ENCODE data around the gene ANKRD40. TPM values are rescaled to one million over a fixed set of nuclear protein-coding genes. Genes with fewer than 3 reads are reported as not detected.

ANKRD40 gene
- total and polyA plus RNA-seq, 9 of the 15 experiments (the other 6 are each of a cell fraction or from before 2014, with no cell fraction given), result 9.0 to 28.9 (median 27.7) TPM

DNA sequence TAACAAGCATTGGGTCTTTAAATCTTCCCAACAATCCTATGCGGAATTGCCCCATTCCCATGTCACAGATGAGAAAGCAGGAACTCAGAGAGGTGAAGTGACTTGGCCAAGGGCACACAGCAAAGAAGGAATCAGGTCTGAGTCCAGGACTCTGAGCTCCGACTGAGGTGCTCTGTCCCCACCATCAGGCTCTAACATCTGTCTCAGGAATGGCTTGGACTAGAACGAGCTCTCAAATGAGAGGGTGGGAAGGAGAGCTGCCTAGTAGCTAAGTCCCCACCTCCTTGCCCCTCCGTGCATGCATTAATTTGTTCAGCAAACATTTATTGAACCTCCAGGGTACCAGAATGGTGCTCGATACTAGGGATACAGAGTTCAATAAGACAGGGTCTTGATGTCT, 46.4 kb downstream of the ANKRD40 start (continued):
- TF ChIP-seq, protein P1, sequence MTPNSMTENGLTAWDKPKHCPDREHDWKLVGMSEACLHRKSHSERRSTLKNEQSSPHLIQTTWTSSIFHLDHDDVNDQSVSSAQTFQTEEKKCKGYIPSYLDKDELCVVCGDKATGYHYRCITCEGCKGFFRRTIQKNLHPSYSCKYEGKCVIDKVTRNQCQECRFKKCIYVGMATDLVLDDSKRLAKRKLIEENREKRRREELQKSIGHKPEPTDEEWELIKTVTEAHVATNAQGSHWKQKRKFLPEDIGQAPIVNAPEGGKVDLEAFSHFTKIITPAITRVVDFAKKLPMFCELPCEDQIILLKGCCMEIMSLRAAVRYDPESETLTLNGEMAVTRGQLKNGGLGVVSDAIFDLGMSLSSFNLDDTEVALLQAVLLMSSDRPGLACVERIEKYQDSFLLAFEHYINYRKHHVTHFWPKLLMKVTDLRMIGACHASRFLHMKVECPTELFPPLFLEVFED (CRISPR knock-in tag; conservative IDR thresholded peaks at IDR 0.05), result no peak
- TF ChIP-seq NELFE (IDR thresholded peaks at IDR 0.05; ENCODE audit: insufficient read depth, insufficient read length), result no peak
- TF ChIP-seq, protein P2, sequence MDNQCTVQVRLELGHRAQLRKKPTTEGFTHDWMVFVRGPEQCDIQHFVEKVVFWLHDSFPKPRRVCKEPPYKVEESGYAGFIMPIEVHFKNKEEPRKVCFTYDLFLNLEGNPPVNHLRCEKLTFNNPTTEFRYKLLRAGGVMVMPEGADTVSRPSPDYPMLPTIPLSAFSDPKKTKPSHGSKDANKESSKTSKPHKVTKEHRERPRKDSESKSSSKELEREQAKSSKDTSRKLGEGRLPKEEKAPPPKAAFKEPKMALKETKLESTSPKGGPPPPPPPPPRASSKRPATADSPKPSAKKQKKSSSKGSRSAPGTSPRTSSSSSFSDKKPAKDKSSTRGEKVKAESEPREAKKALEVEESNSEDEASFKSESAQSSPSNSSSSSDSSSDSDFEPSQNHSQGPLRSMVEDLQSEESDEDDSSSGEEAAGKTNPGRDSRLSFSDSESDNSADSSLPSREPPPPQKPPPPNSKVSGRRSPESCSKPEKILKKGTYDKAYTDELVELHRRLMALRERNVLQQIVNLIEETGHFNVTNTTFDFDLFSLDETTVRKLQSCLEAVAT (IDR thresholded peaks at IDR 0.05), result no peak
- TF ChIP-seq, protein P3, sequence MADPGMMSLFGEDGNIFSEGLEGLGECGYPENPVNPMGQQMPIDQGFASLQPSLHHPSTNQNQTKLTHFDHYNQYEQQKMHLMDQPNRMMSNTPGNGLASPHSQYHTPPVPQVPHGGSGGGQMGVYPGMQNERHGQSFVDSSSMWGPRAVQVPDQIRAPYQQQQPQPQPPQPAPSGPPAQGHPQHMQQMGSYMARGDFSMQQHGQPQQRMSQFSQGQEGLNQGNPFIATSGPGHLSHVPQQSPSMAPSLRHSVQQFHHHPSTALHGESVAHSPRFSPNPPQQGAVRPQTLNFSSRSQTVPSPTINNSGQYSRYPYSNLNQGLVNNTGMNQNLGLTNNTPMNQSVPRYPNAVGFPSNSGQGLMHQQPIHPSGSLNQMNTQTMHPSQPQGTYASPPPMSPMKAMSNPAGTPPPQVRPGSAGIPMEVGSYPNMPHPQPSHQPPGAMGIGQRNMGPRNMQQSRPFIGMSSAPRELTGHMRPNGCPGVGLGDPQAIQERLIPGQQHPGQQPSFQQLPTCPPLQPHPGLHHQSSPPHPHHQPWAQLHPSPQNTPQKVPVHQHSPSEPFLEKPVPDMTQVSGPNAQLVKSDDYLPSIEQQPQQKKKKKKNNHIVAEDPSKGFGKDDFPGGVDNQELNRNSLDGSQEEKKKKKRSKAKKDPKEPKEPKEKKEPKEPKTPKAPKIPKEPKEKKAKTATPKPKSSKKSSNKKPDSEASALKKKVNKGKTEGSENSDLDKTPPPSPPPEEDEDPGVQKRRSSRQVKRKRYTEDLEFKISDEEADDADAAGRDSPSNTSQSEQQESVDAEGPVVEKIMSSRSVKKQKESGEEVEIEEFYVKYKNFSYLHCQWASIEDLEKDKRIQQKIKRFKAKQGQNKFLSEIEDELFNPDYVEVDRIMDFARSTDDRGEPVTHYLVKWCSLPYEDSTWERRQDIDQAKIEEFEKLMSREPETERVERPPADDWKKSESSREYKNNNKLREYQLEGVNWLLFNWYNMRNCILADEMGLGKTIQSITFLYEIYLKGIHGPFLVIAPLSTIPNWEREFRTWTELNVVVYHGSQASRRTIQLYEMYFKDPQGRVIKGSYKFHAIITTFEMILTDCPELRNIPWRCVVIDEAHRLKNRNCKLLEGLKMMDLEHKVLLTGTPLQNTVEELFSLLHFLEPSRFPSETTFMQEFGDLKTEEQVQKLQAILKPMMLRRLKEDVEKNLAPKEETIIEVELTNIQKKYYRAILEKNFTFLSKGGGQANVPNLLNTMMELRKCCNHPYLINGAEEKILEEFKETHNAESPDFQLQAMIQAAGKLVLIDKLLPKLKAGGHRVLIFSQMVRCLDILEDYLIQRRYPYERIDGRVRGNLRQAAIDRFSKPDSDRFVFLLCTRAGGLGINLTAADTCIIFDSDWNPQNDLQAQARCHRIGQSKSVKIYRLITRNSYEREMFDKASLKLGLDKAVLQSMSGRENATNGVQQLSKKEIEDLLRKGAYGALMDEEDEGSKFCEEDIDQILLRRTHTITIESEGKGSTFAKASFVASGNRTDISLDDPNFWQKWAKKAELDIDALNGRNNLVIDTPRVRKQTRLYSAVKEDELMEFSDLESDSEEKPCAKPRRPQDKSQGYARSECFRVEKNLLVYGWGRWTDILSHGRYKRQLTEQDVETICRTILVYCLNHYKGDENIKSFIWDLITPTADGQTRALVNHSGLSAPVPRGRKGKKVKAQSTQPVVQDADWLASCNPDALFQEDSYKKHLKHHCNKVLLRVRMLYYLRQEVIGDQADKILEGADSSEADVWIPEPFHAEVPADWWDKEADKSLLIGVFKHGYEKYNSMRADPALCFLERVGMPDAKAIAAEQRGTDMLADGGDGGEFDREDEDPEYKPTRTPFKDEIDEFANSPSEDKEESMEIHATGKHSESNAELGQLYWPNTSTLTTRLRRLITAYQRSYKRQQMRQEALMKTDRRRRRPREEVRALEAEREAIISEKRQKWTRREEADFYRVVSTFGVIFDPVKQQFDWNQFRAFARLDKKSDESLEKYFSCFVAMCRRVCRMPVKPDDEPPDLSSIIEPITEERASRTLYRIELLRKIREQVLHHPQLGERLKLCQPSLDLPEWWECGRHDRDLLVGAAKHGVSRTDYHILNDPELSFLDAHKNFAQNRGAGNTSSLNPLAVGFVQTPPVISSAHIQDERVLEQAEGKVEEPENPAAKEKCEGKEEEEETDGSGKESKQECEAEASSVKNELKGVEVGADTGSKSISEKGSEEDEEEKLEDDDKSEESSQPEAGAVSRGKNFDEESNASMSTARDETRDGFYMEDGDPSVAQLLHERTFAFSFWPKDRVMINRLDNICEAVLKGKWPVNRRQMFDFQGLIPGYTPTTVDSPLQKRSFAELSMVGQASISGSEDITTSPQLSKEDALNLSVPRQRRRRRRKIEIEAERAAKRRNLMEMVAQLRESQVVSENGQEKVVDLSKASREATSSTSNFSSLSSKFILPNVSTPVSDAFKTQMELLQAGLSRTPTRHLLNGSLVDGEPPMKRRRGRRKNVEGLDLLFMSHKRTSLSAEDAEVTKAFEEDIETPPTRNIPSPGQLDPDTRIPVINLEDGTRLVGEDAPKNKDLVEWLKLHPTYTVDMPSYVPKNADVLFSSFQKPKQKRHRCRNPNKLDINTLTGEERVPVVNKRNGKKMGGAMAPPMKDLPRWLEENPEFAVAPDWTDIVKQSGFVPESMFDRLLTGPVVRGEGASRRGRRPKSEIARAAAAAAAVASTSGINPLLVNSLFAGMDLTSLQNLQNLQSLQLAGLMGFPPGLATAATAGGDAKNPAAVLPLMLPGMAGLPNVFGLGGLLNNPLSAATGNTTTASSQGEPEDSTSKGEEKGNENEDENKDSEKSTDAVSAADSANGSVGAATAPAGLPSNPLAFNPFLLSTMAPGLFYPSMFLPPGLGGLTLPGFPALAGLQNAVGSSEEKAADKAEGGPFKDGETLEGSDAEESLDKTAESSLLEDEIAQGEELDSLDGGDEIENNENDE (IDR thresholded peaks at IDR 0.05; ENCODE audit: low read depth, low read length), result no peak
- TF ChIP-seq PHF20 (IDR thresholded peaks at IDR 0.05; ENCODE audit: partially characterized antibody), result peak; percentile 27
- no peak for TF ChIP-seq TAF9B (IDR thresholded peaks at IDR 0.05; ENCODE audit: partially characterized antibody)
- no peak for TF ChIP-seq BRF1 (IDR thresholded peaks at IDR 0.05; ENCODE audit: borderline replicate concordance, extremely low read depth, insufficient read length)
- TF ChIP-seq, protein P4, sequence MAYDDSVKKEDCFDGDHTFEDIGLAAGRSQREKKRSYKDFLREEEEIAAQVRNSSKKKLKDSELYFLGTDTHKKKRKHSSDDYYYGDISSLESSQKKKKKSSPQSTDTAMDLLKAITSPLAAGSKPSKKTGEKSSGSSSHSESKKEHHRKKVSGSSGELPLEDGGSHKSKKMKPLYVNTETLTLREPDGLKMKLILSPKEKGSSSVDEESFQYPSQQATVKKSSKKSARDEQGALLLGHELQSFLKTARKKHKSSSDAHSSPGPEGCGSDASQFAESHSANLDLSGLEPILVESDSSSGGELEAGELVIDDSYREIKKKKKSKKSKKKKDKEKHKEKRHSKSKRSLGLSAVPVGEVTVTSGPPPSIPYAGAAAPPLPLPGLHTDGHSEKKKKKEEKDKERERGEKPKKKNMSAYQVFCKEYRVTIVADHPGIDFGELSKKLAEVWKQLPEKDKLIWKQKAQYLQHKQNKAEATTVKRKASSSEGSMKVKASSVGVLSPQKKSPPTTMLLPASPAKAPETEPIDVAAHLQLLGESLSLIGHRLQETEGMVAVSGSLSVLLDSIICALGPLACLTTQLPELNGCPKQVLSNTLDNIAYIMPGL (CRISPR knock-in tag; IDR thresholded peaks at IDR 0.05), result no peak
- TF ChIP-seq, protein P5, sequence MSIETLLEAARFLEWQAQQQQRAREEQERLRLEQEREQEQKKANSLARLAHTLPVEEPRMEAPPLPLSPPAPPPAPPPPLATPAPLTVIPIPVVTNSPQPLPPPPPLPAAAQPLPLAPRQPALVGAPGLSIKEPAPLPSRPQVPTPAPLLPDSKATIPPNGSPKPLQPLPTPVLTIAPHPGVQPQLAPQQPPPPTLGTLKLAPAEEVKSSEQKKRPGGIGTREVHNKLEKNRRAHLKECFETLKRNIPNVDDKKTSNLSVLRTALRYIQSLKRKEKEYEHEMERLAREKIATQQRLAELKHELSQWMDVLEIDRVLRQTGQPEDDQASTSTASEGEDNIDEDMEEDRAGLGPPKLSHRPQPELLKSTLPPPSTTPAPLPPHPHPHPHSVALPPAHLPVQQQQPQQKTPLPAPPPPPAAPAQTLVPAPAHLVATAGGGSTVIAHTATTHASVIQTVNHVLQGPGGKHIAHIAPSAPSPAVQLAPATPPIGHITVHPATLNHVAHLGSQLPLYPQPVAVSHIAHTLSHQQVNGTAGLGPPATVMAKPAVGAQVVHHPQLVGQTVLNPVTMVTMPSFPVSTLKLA (conservative IDR thresholded peaks at IDR 0.05), result no peak
- TF ChIP-seq ZNF165 (CRISPR knock-in tag; IDR thresholded peaks at IDR 0.05; ENCODE audit: borderline replicate concordance), result no peak
